ENCODE measurements around the gene ZNF628.

The ZNF628 gene

GRCh38 chr19:55481148-55481793 is 4.9 kb downstream of the ZNF628 start:
- no peak for TF ChIP-seq CTCF (IDR thresholded peaks at IDR 0.05; ENCODE audit: low read depth, low read length, missing control alignments)
- no peak overlapping the region for H3K4me3 ChIP-seq (replicated peaks; ENCODE audit: low read depth, low read length)
- DNase-seq (ENCODE audit: extremely low read depth, low read depth) = no peak

- DNase-seq (ENCODE audit: extremely low read depth, low read depth) = no peak
- no peak overlapping the region for H3K4me3 ChIP-seq (replicated peaks; ENCODE audit: low read depth, low read length)
- TF ChIP-seq CTCF (IDR thresholded peaks at IDR 0.05; ENCODE audit: low read depth, low read length, missing control alignments) = no peak
Observed at GRCh38 chr19:55481794-55482155, 5.4 kb downstream of the ZNF628 start.

- H3K4me3 ChIP-seq (replicated peaks; ENCODE audit: low read depth, low read length) = no peak overlapping the region
- DNase-seq (ENCODE audit: extremely low read depth, low read depth) = no peak
- no peak for TF ChIP-seq CTCF (IDR thresholded peaks at IDR 0.05; ENCODE audit: low read depth, low read length, missing control alignments)
Observed at GRCh38 chr19:55482156-55482961, 5.9 kb downstream of the ZNF628 start.

GRCh38 chr19:55482967-55483705 is 6.7 kb downstream of the ZNF628 start:
- no peak for TF ChIP-seq CTCF (IDR thresholded peaks at IDR 0.05; ENCODE audit: low read depth, low read length, missing control alignments)
- H3K4me3 ChIP-seq (replicated peaks; ENCODE audit: low read depth, low read length) = no peak overlapping the region
- no peak for DNase-seq (ENCODE audit: extremely low read depth, low read depth)

- DNase-seq (ENCODE audit: extremely low read depth, low read depth) = no peak
- peak overlapping the region; percentile 71 for H3K4me3 ChIP-seq (replicated peaks; ENCODE audit: low read depth, low read length)
- no peak for TF ChIP-seq CTCF (IDR thresholded peaks at IDR 0.05; ENCODE audit: low read depth, low read length, missing control alignments)
Observed at GRCh38 chr19:55483706-55484592, 7.5 kb downstream of the ZNF628 start.

Data from HFF-Myc (cell line).